Liver (tissue), 9 donors: Measurements from ENCODE around the gene CGGBP1. TPM values are rescaled to one million over a fixed set of nuclear protein-coding genes. Genes with fewer than 3 reads are reported as not detected.

Source experiments
- DNase-seq: peaks from one replicate; pipeline ENCODE4 v3.0.0-alpha.2; 2017; ENCODE audit warnings: low spot score
- H3K27ac ChIP-seq, 2 donors: one replicate each; pipeline ENCODE4 v1.7.0; 2013; ENCODE audit warnings: inconsistent platforms in 2 of 2, low read length in 2 of 2, control low read depth in 1 of 2, low read depth in 1 of 2, mild to moderate bottlenecking in 1 of 2
- H3K27me3 ChIP-seq, 4 donors: one replicate each; pipeline versions ENCODE4 v1.6.1 to v1.7.0; 2013; ENCODE audit warnings: low read length in 3 of 4, inconsistent platforms in 1 of 4, mild to moderate bottlenecking in 1 of 4, moderate library complexity in 1 of 4; ENCODE audit not compliant: control insufficient read depth in 4 of 4, insufficient read depth in 4 of 4
- H3K36me3 ChIP-seq, 4 donors: one replicate each; pipeline versions ENCODE4 v1.6.1 to v1.7.0; 2013; ENCODE audit warnings: low read length in 3 of 4, mild to moderate bottlenecking in 3 of 4, low read depth in 1 of 4, moderate library complexity in 1 of 4; ENCODE audit not compliant: control insufficient read depth in 4 of 4, insufficient read depth in 3 of 4
- H3K4me1 ChIP-seq, 4 donors: one replicate each; pipeline versions ENCODE4 v1.6.1 to v1.7.0; 2013; ENCODE audit warnings: low read length in 3 of 4, mild to moderate bottlenecking in 3 of 4, moderate library complexity in 1 of 4; ENCODE audit not compliant: control insufficient read depth in 4 of 4, insufficient read depth in 4 of 4
- H3K4me3 ChIP-seq, 3 donors: one replicate each; pipeline versions ENCODE4 v1.6.1 to v1.7.0; 2013; ENCODE audit warnings: low read length in 3 of 3, control low read depth in 1 of 3, low read depth in 1 of 3, mild to moderate bottlenecking in 1 of 3
- H3K9ac ChIP-seq, 2 donors: one replicate each; pipeline ENCODE4 v1.7.0; 2013; ENCODE audit warnings: low read length in 2 of 2, mild to moderate bottlenecking in 2 of 2, moderate library complexity in 2 of 2, control low read depth in 1 of 2, low read depth in 1 of 2
- H3K9me3 ChIP-seq, 4 donors: one replicate each; pipeline versions ENCODE4 v1.6.1 to v1.7.0; 2013; ENCODE audit warnings: low read length in 3 of 4; ENCODE audit not compliant: control insufficient read depth in 4 of 4
- CTCF ChIP-seq: fragments of 150-350 bp; IDR thresholded peaks from 2 replicates; pipeline ENCODE4 v1.5.1; 2017; ENCODE audit warnings: improper control_type of control experiment, low read depth, low read length; ENCODE audit not compliant: missing input control
- EGR1 ChIP-seq, 2 donors: IDR thresholded peaks; 2 replicates each; pipeline ENCODE4 v1.6.1; 2016 to 2018; ENCODE audit warnings: antibody characterized with exemption in 2 of 2, low read depth in 2 of 2
- FOXA1 ChIP-seq: IDR thresholded peaks from 2 replicates; pipeline ENCODE4 v1.6.1; 2016; ENCODE audit warnings: antibody characterized with exemption
- FOXA2 ChIP-seq: IDR thresholded peaks from 2 replicates; pipeline ENCODE4 v1.6.1; 2016; ENCODE audit warnings: antibody characterized with exemption
- GABPA ChIP-seq, 2 donors: IDR thresholded peaks in 1 of 2; conservative IDR thresholded peaks in 1 of 2; 2 replicates each; pipeline ENCODE4 v1.6.1; 2016; ENCODE audit warnings: antibody characterized with exemption in 2 of 2, mild to moderate bottlenecking in 1 of 2, moderate library complexity in 1 of 2
- JUND ChIP-seq, 2 donors: IDR thresholded peaks; 2 replicates each; pipeline ENCODE4 v1.6.1; 2016; ENCODE audit warnings: antibody characterized with exemption in 2 of 2
- NR2F2 ChIP-seq: IDR thresholded peaks from 2 replicates; pipeline ENCODE4 v1.6.1; 2016; ENCODE audit warnings: antibody characterized with exemption
- TAF1 ChIP-seq: conservative IDR thresholded peaks from 2 replicates; pipeline ENCODE4 v1.6.1; 2016; ENCODE audit warnings: antibody characterized with exemption, mild to moderate bottlenecking
- YY1 ChIP-seq: IDR thresholded peaks from 2 replicates; pipeline ENCODE4 v1.6.1; 2016; ENCODE audit warnings: antibody characterized with exemption, mild to moderate bottlenecking
- ZBTB33 ChIP-seq: IDR thresholded peaks from 2 replicates; pipeline ENCODE4 v1.6.1; 2016; ENCODE audit warnings: antibody characterized with exemption
- WGBS: extraction: QIAGEN DNeasy Blood & Tissue Kit; methylation state at CpG from one replicate; pipeline ENCODE4 v1.1.7; 2013; 5-methylcytosine and 5-hydroxymethylcytosine counted together
- polyA plus RNA-seq, 2 donors: library from polyadenylated mRNA; stranded (reverse) in 1 of 2; unstranded in 1 of 2; fragments of 200-250 nt in 1 of 2; fragments of >200 nt in 1 of 2; fragmentation: Nextera tagmentation in 1 of 2; extraction: Ambion mirVana in 1 of 2; gene quantifications; one replicate each; pipeline versions ENCODE4 v1.2.1 to v1.2.3, GENCODE V29; 2013 to 2015
- total RNA-seq, 2 donors: library from RNA; depleted of rRNA; stranded (reverse); fragments of >200 nt; gene quantifications; one replicate each; pipeline ENCODE4 v1.2.3, GENCODE V29; 2014
- TF ChIP-seq, protein P1 (sequence below): IDR thresholded peaks from 2 replicates; pipeline ENCODE4 v1.6.1; 2016; ENCODE audit warnings: antibody characterized with exemption
- donor health status: healthy.
- donor health status: healthy.
- donor health status: healthy.
- donor health status: healthy.
- donor health status: healthy.

CGGBP1 gene
- total and polyA plus RNA-seq, 4 donors, result 13.6 to 46.4 (median 35.8) TPM

DNA sequence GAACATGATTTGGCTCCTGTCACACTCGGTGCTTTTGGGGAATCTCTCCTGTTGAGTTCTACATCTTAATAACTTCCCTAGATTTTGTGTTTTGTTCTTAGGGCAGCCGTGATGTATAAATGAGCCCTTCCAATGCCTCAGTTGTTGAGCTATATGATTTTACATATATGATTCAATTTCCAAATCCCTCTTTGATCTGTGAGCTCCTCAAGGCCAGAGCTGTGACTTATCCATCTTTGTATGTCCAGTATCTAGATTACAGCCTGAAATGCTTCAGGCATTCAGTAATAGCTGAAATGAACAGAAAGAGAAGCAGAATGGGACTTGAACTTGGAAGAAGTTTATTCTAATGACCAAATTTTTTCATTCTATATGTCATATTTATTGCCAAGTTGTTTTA lies 26.6 kb downstream of the CGGBP1 start:
- H3K9me3 ChIP-seq, result no peaks in the 10 kb centered on the region
- no peaks in the 10 kb centered on the region for H3K36me3 ChIP-seq
- TF ChIP-seq GABPA (IDR thresholded peaks at IDR 0.05 in 1 of 2, conservative IDR thresholded peaks at IDR 0.05 in 1 of 2), result no peak
- no peak for TF ChIP-seq ZBTB33
- TF ChIP-seq FOXA1, result no peak
- TF ChIP-seq NR2F2, result no peak
- TF ChIP-seq, protein P1, sequence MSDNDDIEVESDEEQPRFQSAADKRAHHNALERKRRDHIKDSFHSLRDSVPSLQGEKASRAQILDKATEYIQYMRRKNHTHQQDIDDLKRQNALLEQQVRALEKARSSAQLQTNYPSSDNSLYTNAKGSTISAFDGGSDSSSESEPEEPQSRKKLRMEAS, result no peak
- no peak for TF ChIP-seq EGR1 (IDR thresholded peaks at IDR 0.05; ENCODE audit: low read depth in 2 of 2)
- no peak for TF ChIP-seq CTCF
- no peak for TF ChIP-seq FOXA2
- no peak for TF ChIP-seq JUND (IDR thresholded peaks at IDR 0.05)
- TF ChIP-seq TAF1, result no peak
- WGBS, result 40% methylated on average over 2 of the region's 2 CpGs
- peak overlapping the region; percentile 63 to 78 for H3K27ac ChIP-seq
- DNase-seq, result no peak
- peak overlapping the region; percentile 62 to 88 for H3K9ac ChIP-seq
- peaks cover 0 to 10% (median 5%) of the 10 kb centered on the region in 4 donors for H3K4me1 ChIP-seq
- H3K4me3 ChIP-seq, result peak overlapping the region in 2 of 3 donors; percentile 47 to 62
- H3K27me3 ChIP-seq, result no peaks in the 10 kb centered on the region

- H3K4me1 ChIP-seq, result peaks cover 0 to 10% (median 5%) of the 10 kb centered on the region in 4 donors
- 0% methylated on average over 1 of the region's 1 CpG for WGBS
These were observed 27.1 kb downstream of the CGGBP1 start for GRCh38 chr3:88031642-88032077.

DNA sequence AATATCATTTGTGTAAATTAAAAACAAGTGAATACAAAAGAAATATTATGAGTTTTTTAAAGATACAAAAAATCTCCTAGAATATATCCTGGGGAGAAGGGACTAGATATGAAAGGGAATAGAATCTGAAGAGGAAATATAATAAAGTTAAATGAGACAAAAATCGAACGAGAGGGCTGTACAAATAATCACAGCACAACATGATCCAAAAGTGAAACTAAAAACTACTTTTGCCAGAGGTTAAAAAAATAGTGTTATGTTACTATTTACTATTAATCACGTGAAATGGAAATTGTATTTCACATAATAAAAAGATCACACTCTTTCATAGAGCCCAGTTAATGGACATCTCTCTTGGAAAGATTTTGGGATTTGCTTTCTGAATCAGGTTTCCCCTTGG lies 28.6 kb downstream of the CGGBP1 start:
- Histone ChIP-seq H3K9ac (peak overlapping the region in 1 of 2 donors; percentile 47), H3K9me3 (no peaks in the 10 kb centered on the region), H3K4me3 (peak overlapping the region; percentile 27 to 30 (median 28)), H3K27ac (peak overlapping the region in 1 of 2 donors; percentile 4), H3K36me3 (no peaks in the 10 kb centered on the region), H3K4me1 (peaks cover 0 to 10% (median 5%) of the 10 kb centered on the region in 4 donors), H3K27me3 (no peaks in the 10 kb centered on the region)
- TF ChIP-seq YY1 (peak; percentile 78), FOXA1 (no peak)
- 9% methylated on average over 3 of the region's 3 CpGs for WGBS
- DNase-seq, result no peak

More at GRCh38 chr3:88031642-88032077, 27.1 kb downstream of the CGGBP1 start:
- Histone ChIP-seq H3K4me3 (peak overlapping the region; percentile 47 to 62 (median 60)), H3K27me3 (no peaks in the 10 kb centered on the region), H3K36me3 (no peaks in the 10 kb centered on the region), H3K9ac (peak overlapping the region; percentile 62 to 88), H3K27ac (peak overlapping the region; percentile 63 to 78), H3K9me3 (no peaks in the 10 kb centered on the region)
- DNase-seq, result no peak
- TF ChIP-seq EGR1 (IDR thresholded peaks at IDR 0.05; ENCODE audit: low read depth in 2 of 2), result no peak
- peak; percentile 58 for TF ChIP-seq YY1
